Ectodermal cell (in vitro differentiated cells): Measurements from ENCODE around the gene RSAD1. TPM values are rescaled to one million over a fixed set of nuclear protein-coding genes. Genes with fewer than 3 reads are reported as not detected.
A peak's percentile ranks its signal among the peaks of the same experiment; 100 is the strongest.

Experiments used
- H3K27ac ChIP-seq: 2 replicates; pipeline ENCODE4 v1.7.0; 2013; ENCODE audit warnings: mild to moderate bottlenecking, low read depth, low read length; ENCODE audit not compliant: insufficient read depth, poor library complexity, severe bottlenecking
- H3K27me3 ChIP-seq: 2 replicates; pipeline ENCODE4 v1.7.0; 2013; ENCODE audit warnings: mild to moderate bottlenecking, low read length; ENCODE audit not compliant: insufficient read depth, control insufficient read depth, poor library complexity, severe bottlenecking
- H3K36me3 ChIP-seq: one replicate; pipeline ENCODE4 v1.7.0; 2013; ENCODE audit warnings: low read length; ENCODE audit not compliant: control insufficient read depth, insufficient read depth
- H3K4me1 ChIP-seq: one replicate; pipeline ENCODE4 v1.7.0; 2013; ENCODE audit warnings: low read length; ENCODE audit not compliant: control insufficient read depth, insufficient read depth
- H3K4me3 ChIP-seq: 2 replicates; pipeline ENCODE4 v1.7.0; 2013; ENCODE audit warnings: low read depth, low read length, control low read depth; ENCODE audit not compliant: insufficient read depth
- H3K9me3 ChIP-seq: 2 replicates; pipeline ENCODE4 v1.7.0; 2013; ENCODE audit warnings: mild to moderate bottlenecking, low read length, moderate library complexity; ENCODE audit not compliant: control insufficient read depth
- WGBS, 2 experiments: methylation state at CpG; one replicate each; pipeline ENCODE4 v1.1.7; 2013; ENCODE audit warnings: missing lambda C conversion rate in 2 of 2; 5-methylcytosine and 5-hydroxymethylcytosine counted together
- polyA plus RNA-seq, 4 experiments: library from polyadenylated mRNA; stranded (reverse); fragments of 50-300 nt; gene quantifications; one replicate each; pipeline ENCODE4 v1.2.3, GENCODE V29; 2013

RSAD1 gene
- 20.8 TPM for polyA plus RNA-seq (2013, experiment 1 of 4)
- polyA plus RNA-seq (2013, experiment 2 of 4), result 17.6 TPM
- 17.8 TPM for polyA plus RNA-seq (2013, experiment 3 of 4)
- polyA plus RNA-seq (2013, experiment 4 of 4), result 18.2 TPM

DNA sequence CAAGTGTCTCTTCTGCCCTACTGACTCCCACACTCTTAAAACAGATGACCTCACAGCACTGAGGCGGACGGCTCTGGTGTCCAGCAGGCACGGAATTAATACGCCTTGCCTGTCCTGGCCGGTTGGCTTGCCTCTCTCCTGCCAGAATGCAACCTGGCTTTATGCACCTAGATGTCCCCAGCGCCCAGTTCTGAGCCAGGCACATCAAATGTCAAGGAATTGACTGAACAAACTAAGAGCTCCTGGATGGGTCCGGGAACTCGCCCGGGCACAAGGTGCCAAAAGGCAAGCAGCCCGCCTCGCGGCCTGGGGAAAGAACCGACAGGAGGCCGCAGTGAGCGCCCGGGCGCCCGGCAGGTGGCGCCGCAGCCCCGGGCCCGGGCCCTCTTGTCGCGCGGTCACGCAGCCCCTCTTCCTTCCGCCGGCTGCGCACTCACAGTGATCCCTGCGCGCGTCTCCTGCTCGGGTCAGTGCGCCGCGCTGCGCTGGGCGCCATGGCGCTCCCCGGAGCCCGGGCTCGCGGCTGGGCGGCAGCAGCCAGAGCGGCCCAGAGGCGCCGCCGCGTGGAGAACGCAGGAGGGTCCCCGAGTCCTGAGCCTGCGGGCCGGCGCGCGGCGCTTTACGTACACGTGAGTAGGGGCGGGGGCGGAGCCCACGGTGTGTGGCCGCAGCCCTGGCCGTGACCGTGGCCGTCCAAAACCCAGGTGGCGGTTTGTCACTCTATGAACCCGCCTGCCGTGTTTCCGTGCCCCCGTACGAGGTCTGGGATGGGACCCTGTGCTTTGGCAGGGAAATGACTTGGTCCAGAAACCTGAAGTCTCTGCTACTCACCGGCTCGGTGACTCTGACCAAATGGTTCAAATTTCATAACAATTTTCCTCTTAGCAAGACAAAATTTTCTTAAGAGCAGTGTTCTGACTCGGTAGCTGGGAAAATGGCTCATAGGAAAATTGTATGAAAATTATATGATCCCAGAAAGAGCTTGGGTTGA lies at the start of gene RSAD1:
RSAD1 (plus strand) TSS at position 470 of the 991 bp plus-strand sequence; CDS start at position 495, 25 bp downstream.
- peaks cover 24% of the 10 kb centered on the region for H3K27me3 ChIP-seq
- H3K4me3 ChIP-seq, result peak within 1 kb of the TSS; percentile 73
- no peaks in the 10 kb centered on the region for H3K9me3 ChIP-seq
- no peak within 1 kb of the TSS for H3K27ac ChIP-seq
- 5 to 6% methylated on average over 75 of the region's 75 CpGs for WGBS, 2 experiments
- H3K4me1 ChIP-seq, result no peaks in the 10 kb centered on the region
- H3K36me3 ChIP-seq, result no peaks in the 10 kb centered on the region

DNA sequence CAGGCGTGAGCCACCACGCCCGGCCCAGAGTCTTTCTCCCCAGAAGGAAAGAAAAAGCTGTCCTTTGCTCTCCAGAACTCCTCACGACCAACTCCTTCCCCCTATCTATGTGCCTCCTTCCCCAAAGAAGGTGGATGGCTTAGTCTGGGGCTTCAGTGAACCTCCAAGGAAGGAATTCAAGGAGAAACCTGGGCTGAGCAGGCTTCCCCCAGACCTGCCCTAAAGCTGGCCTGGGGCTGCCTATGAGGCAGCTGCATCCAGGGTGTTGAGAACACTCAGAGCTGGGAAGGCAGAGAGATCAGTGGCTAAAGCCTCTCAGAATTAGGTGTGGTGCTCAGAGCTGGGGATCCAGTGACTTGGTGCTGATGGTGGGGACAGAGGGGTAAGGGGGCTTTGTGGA lies 48.9 kb upstream of the RSAD1 start:
- no peaks in the 10 kb centered on the region for H3K36me3 ChIP-seq
- H3K27me3 ChIP-seq, result peaks cover 4% of the 10 kb centered on the region
- H3K4me3 ChIP-seq, result no peak overlapping the region
- WGBS, 2 experiments, result 88 to 92% methylated on average over 4 of the region's 4 CpGs
- H3K27ac ChIP-seq, result no peak overlapping the region
- no peaks in the 10 kb centered on the region for H3K9me3 ChIP-seq
- H3K4me1 ChIP-seq, result peaks cover 11% of the 10 kb centered on the region

DNA sequence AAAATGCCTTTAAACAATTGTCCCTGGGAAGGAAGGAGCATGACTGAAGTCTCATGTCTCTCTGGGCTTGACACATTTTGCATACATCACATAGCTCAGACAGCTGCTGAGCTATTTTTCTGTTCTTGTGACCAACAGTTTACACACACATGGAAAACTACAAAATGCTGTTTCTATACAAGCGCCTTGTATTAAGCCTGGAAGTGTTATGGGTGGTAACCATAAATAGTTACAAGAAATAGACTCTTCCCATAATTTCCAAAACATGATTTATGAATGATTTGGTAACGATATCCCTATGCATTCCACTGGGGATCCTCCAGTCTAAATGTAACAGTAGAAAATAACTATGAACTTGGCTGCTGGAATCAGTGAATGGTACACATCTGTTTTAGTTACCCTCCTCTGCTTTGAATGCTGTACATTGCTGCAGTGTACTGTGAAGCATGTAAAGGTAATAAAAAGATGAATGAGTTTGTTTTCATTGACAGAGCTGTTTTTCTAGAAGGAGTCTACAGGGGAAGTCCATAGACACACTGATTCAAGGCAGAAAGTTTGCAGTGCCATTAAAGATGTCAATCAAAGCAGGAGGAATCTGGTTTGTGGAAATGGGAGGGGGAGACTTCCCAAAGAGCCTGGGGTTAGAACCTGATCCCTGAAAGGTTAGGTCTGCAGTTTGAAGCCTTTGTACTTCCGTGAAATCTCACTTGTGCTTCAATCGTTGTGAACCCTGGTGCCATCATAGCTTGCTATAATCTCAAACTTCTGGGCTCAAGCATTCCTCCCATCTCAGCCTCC lies 47.6 kb upstream of the RSAD1 start:
- no peak overlapping the region for H3K27ac ChIP-seq
- 79 to 80% methylated on average over 3 to 4 of the region's 4 CpGs for WGBS, 2 experiments
- H3K4me3 ChIP-seq, result no peak overlapping the region
- peaks cover 11% of the 10 kb centered on the region for H3K4me1 ChIP-seq
- H3K36me3 ChIP-seq, result no peaks in the 10 kb centered on the region
- no peaks in the 10 kb centered on the region for H3K27me3 ChIP-seq
- H3K9me3 ChIP-seq, result no peaks in the 10 kb centered on the region

DNA sequence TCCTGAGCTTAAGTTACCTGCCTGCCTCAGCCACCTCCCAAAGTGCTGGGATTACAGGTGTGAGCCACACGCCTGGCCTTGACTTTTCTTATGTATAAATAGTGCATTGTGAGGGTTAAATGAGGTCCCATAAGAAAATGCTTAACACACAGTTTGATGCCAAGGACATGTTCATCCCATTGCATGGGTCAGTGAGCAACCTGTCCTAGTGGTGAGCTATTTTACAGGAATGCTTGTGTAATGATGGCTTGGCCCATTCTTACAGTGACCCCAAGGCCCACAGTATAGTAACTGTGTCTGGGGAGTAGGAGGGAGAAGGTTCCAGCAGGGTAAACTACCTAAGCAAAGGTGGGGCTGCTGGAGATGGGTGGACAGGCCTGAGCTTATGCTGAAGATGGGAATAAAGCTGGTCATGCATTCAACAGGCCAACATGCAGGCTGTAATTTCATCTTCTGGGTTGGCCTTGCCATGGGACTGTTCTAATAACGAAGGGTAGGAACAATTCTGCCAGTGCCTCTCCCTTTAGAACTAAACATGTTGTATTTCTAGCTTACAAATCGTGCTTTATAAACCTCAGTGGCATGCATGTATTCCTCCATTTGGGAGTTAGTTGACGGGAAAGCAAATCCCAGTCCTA lies 46.4 kb upstream of the RSAD1 start:
- H3K4me1 ChIP-seq, result peaks cover 3% of the 10 kb centered on the region
- 78 to 84% methylated on average over 4 of the region's 4 CpGs for WGBS, 2 experiments
- H3K36me3 ChIP-seq, result no peaks in the 10 kb centered on the region
- H3K9me3 ChIP-seq, result no peaks in the 10 kb centered on the region
- no peak overlapping the region for H3K27ac ChIP-seq
- H3K27me3 ChIP-seq, result no peaks in the 10 kb centered on the region
- H3K4me3 ChIP-seq, result no peak overlapping the region

DNA sequence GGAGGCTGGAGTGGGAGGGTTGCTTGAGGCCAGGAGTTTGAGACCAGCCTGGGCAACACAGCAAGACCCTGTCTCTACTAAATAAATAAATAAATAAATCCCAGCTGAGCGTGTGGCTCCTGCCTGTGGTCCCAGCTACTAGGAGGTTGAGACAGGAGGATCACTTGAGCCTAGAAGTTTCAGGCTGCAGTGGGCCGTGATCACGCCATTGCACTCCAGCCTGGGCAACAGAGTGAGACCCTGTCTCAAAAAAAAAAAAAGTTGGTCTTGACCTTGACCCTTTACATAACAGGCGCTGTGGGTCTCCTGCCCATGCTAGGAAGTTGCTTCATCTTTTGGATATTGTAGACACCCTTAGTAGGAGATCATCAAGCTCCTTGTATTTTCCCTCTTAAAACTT lies 41.3 kb upstream of the RSAD1 start:
- H3K4me1 ChIP-seq, result no peaks in the 10 kb centered on the region
- H3K9me3 ChIP-seq, result no peaks in the 10 kb centered on the region
- no peaks in the 10 kb centered on the region for H3K36me3 ChIP-seq
- H3K4me3 ChIP-seq, result no peak overlapping the region
- WGBS, 2 experiments, result 88 to 94% methylated on average over 4 of the region's 4 CpGs
- H3K27me3 ChIP-seq, result no peaks in the 10 kb centered on the region
- H3K27ac ChIP-seq, result no peak overlapping the region

DNA sequence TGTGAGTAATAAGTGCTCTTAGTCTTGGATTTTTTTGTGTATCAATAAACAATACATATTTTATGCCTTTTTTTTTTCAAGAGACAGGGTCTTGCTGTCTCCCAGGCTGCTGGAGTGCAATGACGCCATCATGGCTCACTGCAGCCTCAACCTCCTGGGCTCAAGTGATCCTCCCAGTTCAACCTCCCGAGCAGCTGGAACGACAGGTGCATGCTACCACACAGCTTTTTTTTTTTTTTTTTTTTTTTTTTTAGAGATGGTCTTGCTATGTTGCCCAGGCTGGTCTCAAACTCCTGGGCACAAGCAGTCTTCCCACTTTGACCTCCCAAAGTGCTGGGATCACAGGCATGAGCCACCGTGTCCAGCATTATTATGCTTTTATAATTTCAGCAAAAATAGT lies 39.7 kb upstream of the RSAD1 start:
- no peak overlapping the region for H3K4me3 ChIP-seq
- no peak overlapping the region for H3K27ac ChIP-seq
- H3K9me3 ChIP-seq, result no peaks in the 10 kb centered on the region
- no peaks in the 10 kb centered on the region for H3K36me3 ChIP-seq
- WGBS, 2 experiments, result 90 to 94% methylated on average over 3 to 4 of the region's 4 CpGs
- no peaks in the 10 kb centered on the region for H3K4me1 ChIP-seq
- no peaks in the 10 kb centered on the region for H3K27me3 ChIP-seq

DNA sequence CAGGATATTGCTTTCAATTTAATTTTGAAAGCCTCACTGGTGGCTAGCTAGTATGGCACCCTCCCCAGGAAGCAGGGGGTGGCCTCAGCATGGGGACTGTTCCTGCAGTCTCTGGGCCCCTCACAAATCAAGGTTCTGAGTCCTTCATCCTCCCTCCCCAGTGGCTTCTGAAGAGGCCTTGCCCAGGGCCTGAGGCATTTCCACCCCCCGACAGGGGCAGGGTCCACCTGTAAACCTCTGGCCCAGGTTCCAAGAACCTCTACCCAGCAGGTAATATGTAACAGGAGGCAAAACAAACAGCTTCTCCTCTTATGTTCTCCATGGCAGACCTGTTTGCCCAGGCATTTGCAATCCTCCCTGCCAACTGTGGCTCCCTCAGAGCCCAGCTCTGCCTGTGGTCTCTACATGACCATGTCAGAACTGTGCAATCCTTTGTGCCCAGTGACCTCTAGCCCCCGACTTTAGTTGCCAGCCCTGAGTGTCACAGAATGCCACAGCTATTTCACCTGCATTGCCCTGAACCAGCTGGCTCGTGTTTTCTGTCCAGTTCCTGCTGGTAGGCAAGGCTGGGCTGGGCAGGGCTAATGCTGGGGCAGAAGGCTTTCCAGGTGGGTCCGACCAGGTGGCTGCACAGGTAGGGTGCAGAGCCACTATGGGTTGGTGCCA lies 38.4 kb upstream of the RSAD1 start:
- H3K27ac ChIP-seq, result no peak overlapping the region
- H3K27me3 ChIP-seq, result no peaks in the 10 kb centered on the region
- no peaks in the 10 kb centered on the region for H3K9me3 ChIP-seq
- WGBS, 2 experiments, result 89 to 90% methylated on average over 4 of the region's 4 CpGs
- H3K36me3 ChIP-seq, result no peaks in the 10 kb centered on the region
- H3K4me3 ChIP-seq, result no peak overlapping the region
- no peaks in the 10 kb centered on the region for H3K4me1 ChIP-seq

DNA sequence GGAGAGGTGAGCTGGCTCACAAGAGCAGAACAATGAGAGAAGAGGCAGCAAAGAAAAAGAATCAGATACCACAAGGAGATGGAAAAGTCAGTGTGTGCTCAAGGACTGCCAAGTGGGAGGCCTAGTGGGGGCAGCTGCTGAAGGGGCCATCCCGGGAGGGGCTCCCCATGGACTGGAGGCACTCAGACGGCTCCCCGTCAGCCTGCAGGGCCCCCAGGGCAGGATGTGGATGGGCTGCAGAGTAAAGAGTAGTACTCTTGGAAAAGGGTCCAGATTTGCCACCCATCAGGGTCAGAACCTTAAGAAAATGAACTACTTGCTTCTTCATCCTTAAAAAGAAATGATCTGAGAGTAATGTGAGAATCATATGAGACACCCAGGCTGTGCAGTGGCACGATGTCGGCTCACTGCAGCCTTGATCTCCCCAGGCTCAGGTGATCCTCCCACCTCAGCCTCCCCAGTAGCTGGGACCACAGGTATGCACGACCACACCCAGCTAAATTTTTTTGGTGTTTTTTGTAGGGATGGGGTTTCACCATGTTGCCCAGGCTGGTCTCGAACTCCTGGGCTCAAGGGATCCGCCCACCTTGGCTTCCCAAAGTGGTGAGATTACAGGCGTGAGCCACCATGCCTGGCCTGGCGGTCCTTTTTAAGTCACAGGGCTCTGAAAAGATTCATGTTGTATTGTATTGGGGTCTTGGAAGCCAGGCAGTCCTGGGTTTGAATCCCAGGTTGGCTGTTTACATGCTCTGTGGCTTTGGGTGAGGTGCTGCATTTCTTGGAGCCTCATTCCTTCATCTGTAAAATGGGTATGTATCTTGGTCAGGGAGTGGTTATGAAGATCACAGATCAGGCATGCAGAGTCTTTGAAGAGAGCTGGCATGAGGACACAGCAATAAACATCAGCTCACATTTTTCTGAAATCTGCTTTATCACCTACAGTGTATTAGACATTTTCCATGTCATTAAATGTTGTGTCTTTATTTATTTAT lies 37.5 kb upstream of the RSAD1 start:
- Histone ChIP-seq H3K4me3 (no peak overlapping the region), H3K36me3 (no peaks in the 10 kb centered on the region), H3K27me3 (no peaks in the 10 kb centered on the region), H3K9me3 (no peaks in the 10 kb centered on the region), H3K27ac (no peak overlapping the region), H3K4me1 (no peaks in the 10 kb centered on the region)
- 89 to 90% methylated on average over 10 of the region's 10 CpGs for WGBS, 2 experiments

DNA sequence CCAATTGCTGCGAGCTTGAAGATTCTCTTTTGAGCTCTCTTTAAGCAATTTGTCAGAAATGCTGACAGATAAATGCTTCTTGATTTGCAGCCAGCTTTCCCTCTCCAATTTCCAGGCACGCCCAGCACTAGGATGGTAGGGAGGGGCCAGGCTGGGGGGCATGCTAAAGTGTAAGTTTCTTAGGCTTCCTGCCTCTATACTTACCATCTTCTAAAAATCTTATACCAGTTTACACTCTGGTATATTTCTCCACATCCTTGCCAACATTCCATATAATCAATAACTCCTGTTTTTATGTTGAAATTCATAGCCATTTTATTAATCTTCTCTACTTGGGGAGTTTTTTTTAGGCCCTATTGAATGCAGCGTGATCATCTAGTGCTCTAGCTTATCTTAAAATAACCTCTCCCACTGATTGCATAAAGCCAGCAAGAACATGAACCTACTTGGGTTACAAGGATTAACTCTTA lies 35.1 kb upstream of the RSAD1 start:
- no peaks in the 10 kb centered on the region for H3K4me1 ChIP-seq
- no peaks in the 10 kb centered on the region for H3K9me3 ChIP-seq
- H3K4me3 ChIP-seq, result no peak overlapping the region
- no peaks in the 10 kb centered on the region for H3K36me3 ChIP-seq
- H3K27ac ChIP-seq, result no peak overlapping the region
- 83 to 85% methylated on average over 3 of the region's 3 CpGs for WGBS, 2 experiments
- no peaks in the 10 kb centered on the region for H3K27me3 ChIP-seq
